Liver (tissue), 9 donors: Measurements from ENCODE around the gene RNF19B. TPM values are rescaled to one million over a fixed set of nuclear protein-coding genes. Genes with fewer than 3 reads are reported as not detected.

Experiments used
- DNase-seq: peaks from one replicate; pipeline ENCODE4 v3.0.0-alpha.2; 2017; ENCODE audit warnings: low spot score
- H3K27ac ChIP-seq, 2 donors: one replicate each; pipeline ENCODE4 v1.7.0; 2013; ENCODE audit warnings: inconsistent platforms in 2 of 2, low read length in 2 of 2, control low read depth in 1 of 2, low read depth in 1 of 2, mild to moderate bottlenecking in 1 of 2
- H3K27me3 ChIP-seq, 4 donors: one replicate each; pipeline versions ENCODE4 v1.6.1 to v1.7.0; 2013; ENCODE audit warnings: low read length in 3 of 4, inconsistent platforms in 1 of 4, mild to moderate bottlenecking in 1 of 4, moderate library complexity in 1 of 4; ENCODE audit not compliant: control insufficient read depth in 4 of 4, insufficient read depth in 4 of 4
- H3K36me3 ChIP-seq, 4 donors: one replicate each; pipeline versions ENCODE4 v1.6.1 to v1.7.0; 2013; ENCODE audit warnings: low read length in 3 of 4, mild to moderate bottlenecking in 3 of 4, low read depth in 1 of 4, moderate library complexity in 1 of 4; ENCODE audit not compliant: control insufficient read depth in 4 of 4, insufficient read depth in 3 of 4
- H3K4me1 ChIP-seq, 4 donors: one replicate each; pipeline versions ENCODE4 v1.6.1 to v1.7.0; 2013; ENCODE audit warnings: low read length in 3 of 4, mild to moderate bottlenecking in 3 of 4, moderate library complexity in 1 of 4; ENCODE audit not compliant: control insufficient read depth in 4 of 4, insufficient read depth in 4 of 4
- H3K4me3 ChIP-seq, 3 donors: one replicate each; pipeline versions ENCODE4 v1.6.1 to v1.7.0; 2013; ENCODE audit warnings: low read length in 3 of 3, control low read depth in 1 of 3, low read depth in 1 of 3, mild to moderate bottlenecking in 1 of 3
- H3K9ac ChIP-seq, 2 donors: one replicate each; pipeline ENCODE4 v1.7.0; 2013; ENCODE audit warnings: low read length in 2 of 2, mild to moderate bottlenecking in 2 of 2, moderate library complexity in 2 of 2, control low read depth in 1 of 2, low read depth in 1 of 2
- H3K9me3 ChIP-seq, 4 donors: one replicate each; pipeline versions ENCODE4 v1.6.1 to v1.7.0; 2013; ENCODE audit warnings: low read length in 3 of 4; ENCODE audit not compliant: control insufficient read depth in 4 of 4
- CTCF ChIP-seq: fragments of 150-350 bp; IDR thresholded peaks from 2 replicates; pipeline ENCODE4 v1.5.1; 2017; ENCODE audit warnings: improper control_type of control experiment, low read depth, low read length; ENCODE audit not compliant: missing input control
- FOXA1 ChIP-seq: IDR thresholded peaks from 2 replicates; pipeline ENCODE4 v1.6.1; 2016; ENCODE audit warnings: antibody characterized with exemption
- FOXA2 ChIP-seq: IDR thresholded peaks from 2 replicates; pipeline ENCODE4 v1.6.1; 2016; ENCODE audit warnings: antibody characterized with exemption
- GABPA ChIP-seq, 2 donors: IDR thresholded peaks in 1 of 2; conservative IDR thresholded peaks in 1 of 2; 2 replicates each; pipeline ENCODE4 v1.6.1; 2016; ENCODE audit warnings: antibody characterized with exemption in 2 of 2, mild to moderate bottlenecking in 1 of 2, moderate library complexity in 1 of 2
- JUND ChIP-seq, 2 donors: IDR thresholded peaks; 2 replicates each; pipeline ENCODE4 v1.6.1; 2016; ENCODE audit warnings: antibody characterized with exemption in 2 of 2
- NR2F2 ChIP-seq: IDR thresholded peaks from 2 replicates; pipeline ENCODE4 v1.6.1; 2016; ENCODE audit warnings: antibody characterized with exemption
- RAD21 ChIP-seq, 2 donors: IDR thresholded peaks; 2 replicates each; pipeline ENCODE4 v1.6.1; 2016; ENCODE audit warnings: antibody characterized with exemption in 2 of 2, mild to moderate bottlenecking in 2 of 2
- TAF1 ChIP-seq: conservative IDR thresholded peaks from 2 replicates; pipeline ENCODE4 v1.6.1; 2016; ENCODE audit warnings: antibody characterized with exemption, mild to moderate bottlenecking
- YY1 ChIP-seq: IDR thresholded peaks from 2 replicates; pipeline ENCODE4 v1.6.1; 2016; ENCODE audit warnings: antibody characterized with exemption, mild to moderate bottlenecking
- WGBS: extraction: QIAGEN DNeasy Blood & Tissue Kit; methylation state at CpG from one replicate; pipeline ENCODE4 v1.1.7; 2013; 5-methylcytosine and 5-hydroxymethylcytosine counted together
- polyA plus RNA-seq, 2 donors: library from polyadenylated mRNA; stranded (reverse) in 1 of 2; unstranded in 1 of 2; fragments of 200-250 nt in 1 of 2; fragments of >200 nt in 1 of 2; fragmentation: Nextera tagmentation in 1 of 2; extraction: Ambion mirVana in 1 of 2; gene quantifications; one replicate each; pipeline versions ENCODE4 v1.2.1 to v1.2.3, GENCODE V29; 2013 to 2015
- total RNA-seq, 2 donors: library from RNA; depleted of rRNA; stranded (reverse); fragments of >200 nt; gene quantifications; one replicate each; pipeline ENCODE4 v1.2.3, GENCODE V29; 2014
- TF ChIP-seq, protein P1 (sequence below): IDR thresholded peaks from 2 replicates; pipeline ENCODE4 v1.6.1; 2016; ENCODE audit warnings: antibody characterized with exemption, mild to moderate bottlenecking
- TF ChIP-seq, protein P2 (sequence below): IDR thresholded peaks from 2 replicates; pipeline ENCODE4 v1.6.1; 2016; ENCODE audit warnings: antibody characterized with exemption
- donor health status: healthy.
- donor health status: healthy.
- donor health status: healthy.
- donor health status: healthy.
- donor health status: healthy.

RNF19B gene
- total and polyA plus RNA-seq, 4 donors, result 2.2 to 8.3 (median 5.0) TPM

- 94% methylated on average over 1 of the region's 1 CpG for WGBS
- DNase-seq, result no peak
Measured at GRCh38 chr1:32971156-32971555, 6.5 kb upstream of the RNF19B start.

DNA sequence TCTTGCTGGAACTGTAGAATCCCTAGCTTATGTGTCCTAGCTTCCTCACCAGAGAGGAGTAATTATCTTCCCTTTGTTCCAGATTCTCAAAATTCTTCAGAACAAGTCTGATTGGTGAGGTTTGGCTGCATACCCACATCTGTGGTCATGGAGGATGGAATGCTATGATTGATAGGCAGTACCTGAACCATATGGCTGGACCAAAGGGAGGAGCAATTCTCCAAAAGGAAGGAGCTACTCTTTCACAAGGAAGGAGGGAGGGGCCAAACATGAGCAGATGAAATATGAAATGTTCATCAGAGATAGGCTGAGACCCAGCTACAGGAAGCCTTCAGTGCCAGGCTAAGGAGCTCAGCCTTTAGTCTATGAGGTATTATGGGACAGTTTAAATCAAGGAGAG is 5.0 kb upstream of the RNF19B start:
- Histone ChIP-seq H3K27me3 (no peaks in the 10 kb centered on the region), H3K36me3 (no peaks in the 10 kb centered on the region), H3K27ac (no peak overlapping the region), H3K4me1 (peaks cover 3 to 9% (median 6%) of the 10 kb centered on the region in 4 donors), H3K9me3 (no peaks in the 10 kb centered on the region), H3K4me3 (no peak overlapping the region), H3K9ac (no peak overlapping the region)
- no peak for DNase-seq
- TF ChIP-seq TAF1 (no peak), YY1 (no peak), NR2F2 (no peak), CTCF (no peak), FOXA1 (no peak)
- TF ChIP-seq, protein P1, sequence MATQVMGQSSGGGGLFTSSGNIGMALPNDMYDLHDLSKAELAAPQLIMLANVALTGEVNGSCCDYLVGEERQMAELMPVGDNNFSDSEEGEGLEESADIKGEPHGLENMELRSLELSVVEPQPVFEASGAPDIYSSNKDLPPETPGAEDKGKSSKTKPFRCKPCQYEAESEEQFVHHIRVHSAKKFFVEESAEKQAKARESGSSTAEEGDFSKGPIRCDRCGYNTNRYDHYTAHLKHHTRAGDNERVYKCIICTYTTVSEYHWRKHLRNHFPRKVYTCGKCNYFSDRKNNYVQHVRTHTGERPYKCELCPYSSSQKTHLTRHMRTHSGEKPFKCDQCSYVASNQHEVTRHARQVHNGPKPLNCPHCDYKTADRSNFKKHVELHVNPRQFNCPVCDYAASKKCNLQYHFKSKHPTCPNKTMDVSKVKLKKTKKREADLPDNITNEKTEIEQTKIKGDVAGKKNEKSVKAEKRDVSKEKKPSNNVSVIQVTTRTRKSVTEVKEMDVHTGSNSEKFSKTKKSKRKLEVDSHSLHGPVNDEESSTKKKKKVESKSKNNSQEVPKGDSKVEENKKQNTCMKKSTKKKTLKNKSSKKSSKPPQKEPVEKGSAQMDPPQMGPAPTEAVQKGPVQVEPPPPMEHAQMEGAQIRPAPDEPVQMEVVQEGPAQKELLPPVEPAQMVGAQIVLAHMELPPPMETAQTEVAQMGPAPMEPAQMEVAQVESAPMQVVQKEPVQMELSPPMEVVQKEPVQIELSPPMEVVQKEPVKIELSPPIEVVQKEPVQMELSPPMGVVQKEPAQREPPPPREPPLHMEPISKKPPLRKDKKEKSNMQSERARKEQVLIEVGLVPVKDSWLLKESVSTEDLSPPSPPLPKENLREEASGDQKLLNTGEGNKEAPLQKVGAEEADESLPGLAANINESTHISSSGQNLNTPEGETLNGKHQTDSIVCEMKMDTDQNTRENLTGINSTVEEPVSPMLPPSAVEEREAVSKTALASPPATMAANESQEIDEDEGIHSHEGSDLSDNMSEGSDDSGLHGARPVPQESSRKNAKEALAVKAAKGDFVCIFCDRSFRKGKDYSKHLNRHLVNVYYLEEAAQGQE, result no peak

More at GRCh38 chr1:32971156-32971555, 6.5 kb upstream of the RNF19B start:
- H3K9me3 ChIP-seq, result no peaks in the 10 kb centered on the region
- no peak overlapping the region for H3K27ac ChIP-seq
- no peaks in the 10 kb centered on the region for H3K36me3 ChIP-seq
- peaks cover 3 to 8% (median 6%) of the 10 kb centered on the region in 4 donors for H3K4me1 ChIP-seq
- H3K4me3 ChIP-seq, result no peak overlapping the region
- H3K9ac ChIP-seq, result no peak overlapping the region
- no peaks in the 10 kb centered on the region for H3K27me3 ChIP-seq
- TF ChIP-seq RAD21 (IDR thresholded peaks at IDR 0.05) (no peak), FOXA2 (no peak), GABPA (IDR thresholded peaks at IDR 0.05 in 1 of 2, conservative IDR thresholded peaks at IDR 0.05 in 1 of 2) (no peak), JUND (IDR thresholded peaks at IDR 0.05) (no peak), FOXA1 (no peak)
- TF ChIP-seq, protein P2, sequence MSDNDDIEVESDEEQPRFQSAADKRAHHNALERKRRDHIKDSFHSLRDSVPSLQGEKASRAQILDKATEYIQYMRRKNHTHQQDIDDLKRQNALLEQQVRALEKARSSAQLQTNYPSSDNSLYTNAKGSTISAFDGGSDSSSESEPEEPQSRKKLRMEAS, result no peak
- TF ChIP-seq, protein P1, result no peak
